H9 (cell line): ENCODE results near the gene DSN1. TPM values are rescaled to one million over a fixed set of nuclear protein-coding genes. Genes with fewer than 3 reads are reported as not detected.
A peak's percentile ranks its signal among the peaks of the same experiment; 100 is the strongest.

Experiments
- DNase-seq: peaks from one replicate; pipeline ENCODE4 v3.0.0-alpha.2; 2017
- H2AFZ ChIP-seq: one replicate; pipeline ENCODE4 v1.6.1; 2013; ENCODE audit warnings: mild to moderate bottlenecking, low read length, control low read depth, moderate library complexity
- H2AK5ac ChIP-seq: 2 replicates; pipeline ENCODE4 v1.6.1; 2013; ENCODE audit warnings: low read length, control low read depth, mixed read lengths; ENCODE audit not compliant: insufficient read length
- H2BK120ac ChIP-seq: one replicate; pipeline ENCODE4 v1.6.1; 2013; ENCODE audit warnings: low read depth, mild to moderate bottlenecking, low read length, control low read depth, inconsistent platforms; ENCODE audit not compliant: poor library complexity, severe bottlenecking
- H2BK12ac ChIP-seq: 2 replicates; pipeline ENCODE4 v1.6.1; 2013; ENCODE audit warnings: low read length, control low read depth, mixed read lengths, low read depth; ENCODE audit not compliant: insufficient read length
- H2BK15ac ChIP-seq: 2 replicates; pipeline ENCODE4 v1.6.1; 2013; ENCODE audit warnings: low read depth, low read length, control low read depth
- H2BK20ac ChIP-seq: one replicate; pipeline ENCODE4 v1.6.1; 2013; ENCODE audit warnings: low read depth, mild to moderate bottlenecking, low read length, control low read depth, inconsistent platforms; ENCODE audit not compliant: poor library complexity, severe bottlenecking
- H2BK5ac ChIP-seq: 2 replicates; pipeline ENCODE4 v1.6.1; 2013; ENCODE audit warnings: low read length, control low read depth, mixed read lengths; ENCODE audit not compliant: insufficient read length
- H3K14ac ChIP-seq: 2 replicates; pipeline ENCODE4 v1.6.1; 2013; ENCODE audit warnings: low read length, control low read depth; ENCODE audit not compliant: insufficient read depth
- H3K18ac ChIP-seq: 2 replicates; pipeline ENCODE4 v1.6.1; 2013; ENCODE audit warnings: low read depth, mild to moderate bottlenecking, mixed read lengths, low read length, control low read depth; ENCODE audit not compliant: insufficient read length
- H3K23ac ChIP-seq: 2 replicates; pipeline ENCODE4 v1.6.1; 2013; ENCODE audit warnings: low read length, control low read depth, mixed read lengths, low read depth; ENCODE audit not compliant: insufficient read length
- H3K23me2 ChIP-seq: 2 replicates; pipeline ENCODE4 v1.6.1; 2013; ENCODE audit warnings: low read depth, mild to moderate bottlenecking, mixed read lengths, low read length, control low read depth; ENCODE audit not compliant: insufficient read length, poor library complexity, severe bottlenecking
- H3K27ac ChIP-seq: 2 replicates; pipeline ENCODE4 v1.5.1; 2013; ENCODE audit warnings: low read length, control low read depth, mixed read lengths, low read depth; ENCODE audit not compliant: insufficient read length
- H3K27me3 ChIP-seq: 2 replicates; pipeline ENCODE4 v1.6.1; 2013; ENCODE audit warnings: low read length, control low read depth, inconsistent platforms; ENCODE audit not compliant: insufficient read depth
- H3K4ac ChIP-seq: 2 replicates; pipeline ENCODE4 v1.6.1; 2013; ENCODE audit warnings: low read depth, mild to moderate bottlenecking, control low read depth, inconsistent platforms, low read length, moderate library complexity
- H3K4me1 ChIP-seq: 2 replicates; pipeline ENCODE4 v1.6.1; 2013; ENCODE audit warnings: low read length, control low read depth, inconsistent platforms; ENCODE audit not compliant: insufficient read depth
- H3K4me2 ChIP-seq: 2 replicates; pipeline ENCODE4 v1.6.1; 2013; ENCODE audit warnings: low read length, control low read depth, mixed read lengths; ENCODE audit not compliant: insufficient read length, insufficient read depth
- H3K56ac ChIP-seq: 2 replicates; pipeline ENCODE4 v1.6.1; 2013; ENCODE audit warnings: low read depth, mild to moderate bottlenecking, mixed read lengths, low read length, control low read depth; ENCODE audit not compliant: insufficient read length
- H3K79me1 ChIP-seq: 2 replicates; pipeline ENCODE4 v1.6.1; 2013; ENCODE audit warnings: low read depth, mild to moderate bottlenecking, moderate library complexity, low read length, control low read depth, inconsistent platforms; ENCODE audit not compliant: insufficient read depth, poor library complexity, severe bottlenecking
- H3K79me2 ChIP-seq: 2 replicates; pipeline ENCODE4 v1.6.1; 2013; ENCODE audit warnings: low read length, control low read depth, inconsistent platforms; ENCODE audit not compliant: insufficient read depth
- H3K9ac ChIP-seq: 2 replicates; pipeline ENCODE4 v1.6.1; 2013; ENCODE audit warnings: low read length, control low read depth, mixed read lengths; ENCODE audit not compliant: insufficient read length; ENCODE audit errors: extremely low read depth
- H3K9me3 ChIP-seq: one replicate; pipeline ENCODE4 v1.6.1; 2013; ENCODE audit warnings: low read depth, low read length, inconsistent platforms; ENCODE audit not compliant: control insufficient read depth
- H3T11ph ChIP-seq: one replicate; pipeline ENCODE4 v1.6.1; 2013; ENCODE audit warnings: mild to moderate bottlenecking, low read length, control low read depth, inconsistent platforms
- H4K20me1 ChIP-seq: one replicate; pipeline ENCODE4 v1.6.1; 2013; ENCODE audit not compliant: control insufficient read depth, insufficient read length, insufficient read depth
- H4K5ac ChIP-seq: 2 replicates; pipeline ENCODE4 v1.6.1; 2013; ENCODE audit warnings: low read depth, mild to moderate bottlenecking, mixed read lengths, low read length, control low read depth; ENCODE audit not compliant: insufficient read length
- H4K8ac ChIP-seq: replicated peaks from 2 replicates; pipeline ENCODE4 v1.6.1; 2013; ENCODE audit warnings: low read length, control low read depth, mixed read lengths, low read depth; ENCODE audit not compliant: insufficient read length
- H4K91ac ChIP-seq: 2 replicates; pipeline ENCODE4 v1.6.1; 2013; ENCODE audit warnings: low read depth, mild to moderate bottlenecking, moderate library complexity, mixed read lengths, low read length, control low read depth; ENCODE audit not compliant: insufficient read length
- H3K27ac Mint-ChIP-seq, 3 experiments: 2 replicates in 2 of 3; 3 replicates in 1 of 3; pipeline ENCODE4 v1.8.0; 2020 to 2021; ENCODE audit warnings: mixed read lengths in 3 of 3, mild to moderate bottlenecking in 1 of 3, moderate library complexity in 1 of 3
- H3K27me3 Mint-ChIP-seq: 2 replicates; pipeline ENCODE4 v1.8.0; 2021; ENCODE audit warnings: low read depth, mild to moderate bottlenecking, moderate library complexity, mixed read lengths
- H3K36me3 Mint-ChIP-seq, 3 experiments: 2 replicates in 2 of 3; 3 replicates in 1 of 3; pipeline ENCODE4 v1.8.0; 2020 to 2021; ENCODE audit warnings: low read depth in 3 of 3, mixed read lengths in 3 of 3; ENCODE audit not compliant: insufficient read depth in 1 of 3
- H3K4me1 Mint-ChIP-seq, 2 experiments: 2 replicates each; pipeline ENCODE4 v1.8.0; 2020; ENCODE audit warnings: mixed read lengths in 2 of 2
- H3K4me3 Mint-ChIP-seq, 2 experiments: 2 replicates in 1 of 2; 3 replicates in 1 of 2; pipeline ENCODE4 v1.8.0; 2020 to 2021; ENCODE audit warnings: mild to moderate bottlenecking in 2 of 2, mixed read lengths in 2 of 2, moderate library complexity in 1 of 2
- H3K9me3 Mint-ChIP-seq, 2 experiments: 2 replicates in 1 of 2; 3 replicates in 1 of 2; pipeline ENCODE4 v1.8.0; 2020; ENCODE audit warnings: mild to moderate bottlenecking in 2 of 2, mixed read lengths in 2 of 2, moderate library complexity in 1 of 2
- CTCF ChIP-seq: fragments of 200-600 bp; sonication (generic); conservative IDR thresholded peaks from 3 replicates; pipeline ENCODE4 v1.8.0; 2021; ENCODE audit warnings: antibody characterized with exemption, mild to moderate bottlenecking
- WGBS: extraction: QIAGEN DNeasy Blood & Tissue Kit; methylation state at CpG from one replicate; pipeline ENCODE4 v1.1.7; 2013; ENCODE audit warnings: missing lambda C conversion rate, low lambda C conversion rate, mixed read lengths; ENCODE audit not compliant: insufficient read length; ENCODE audit errors: extremely low coverage; 5-methylcytosine and 5-hydroxymethylcytosine counted together
- total RNA-seq: library from RNA; stranded (reverse); gene quantifications from 2 replicates; pipeline ENCODE4 v1.2.1, GENCODE V29; 2021

DSN1 gene
- total RNA-seq, 1 experiment from 2014 or later, result 22.8 TPM

GRCh38 chr20:36815454-36816091 lies 42.0 kb upstream of the DSN1 start:
- no peak overlapping the region for H3K4me2 ChIP-seq
- no peak; the same call in 2 of the 3 replicates for TF ChIP-seq CTCF
- no peaks in the 10 kb centered on the region for H3K23me2 ChIP-seq
- DNase-seq, result peak; percentile 73
- no peak overlapping the region for H3K18ac ChIP-seq
- no peaks in the 10 kb centered on the region for H3K79me1 ChIP-seq
- no peak overlapping the region for H2BK12ac ChIP-seq
- no peak overlapping the region for H3K9ac ChIP-seq
- no peaks in the 10 kb centered on the region for H3K27me3 ChIP-seq
- no peak overlapping the region for H3K27ac ChIP-seq
- no peak overlapping the region for H2BK5ac ChIP-seq
- peak overlapping the region in 2 of 3 experiments; percentile 48 to 70; a peak in 4 of 7 replicates for H3K27ac Mint-ChIP-seq
- H3K4me1 Mint-ChIP-seq, result peaks cover 14 to 15% of the 10 kb centered on the region in 2 experiments
- H3K9me3 Mint-ChIP-seq, result no peaks in the 10 kb centered on the region
- H3K4ac ChIP-seq, result no peak overlapping the region
- no peak overlapping the region for H2AK5ac ChIP-seq
- WGBS, result no CpG with 5 or more reads among the region's 49 CpGs
- H3K9me3 ChIP-seq, result no peaks in the 10 kb centered on the region
- H2BK20ac ChIP-seq, result no peak overlapping the region
- H3T11ph ChIP-seq, result no peak overlapping the region
- H3K56ac ChIP-seq, result no peak overlapping the region
- H4K20me1 ChIP-seq, result no peaks in the 10 kb centered on the region
- no peak overlapping the region for H2AFZ ChIP-seq
- no peak overlapping the region for H4K91ac ChIP-seq
- no peak overlapping the region for H3K4me3 Mint-ChIP-seq
- H3K36me3 Mint-ChIP-seq, result peaks cover 12 to 67% (median 57%) of the 10 kb centered on the region in 3 experiments; a peak in 6 of 7 replicates
- no peaks in the 10 kb centered on the region for H3K27me3 Mint-ChIP-seq
- H4K5ac ChIP-seq, result no peak overlapping the region
- no peak overlapping the region for H2BK120ac ChIP-seq
- no peak overlapping the region for H3K23ac ChIP-seq
- H3K14ac ChIP-seq, result no peak overlapping the region
- no peaks in the 10 kb centered on the region for H3K79me2 ChIP-seq
- H2BK15ac ChIP-seq, result no peak overlapping the region
- H4K8ac ChIP-seq, result no peak overlapping the region
- H3K4me1 ChIP-seq, result no peaks in the 10 kb centered on the region
